Endodermal cell (in vitro differentiated cells): ENCODE measurements around the gene APELA. TPM values are rescaled to one million over a fixed set of nuclear protein-coding genes. Genes with fewer than 3 reads are reported as not detected.
"Not testable (repeated sequence)": the region's sequence is repeated elsewhere in the genome, so short reads cannot be mapped to it uniquely, and the experiment has no call there.

Source experiments
- DNase-seq: peaks from one replicate; pipeline ENCODE4 v3.0.0-alpha.2; 2017
- H3K27ac ChIP-seq: 2 replicates; pipeline ENCODE4 v1.5.1; 2013; ENCODE audit warnings: mild to moderate bottlenecking, low read depth, low read length, moderate library complexity
- H3K27me3 ChIP-seq: 2 replicates; pipeline ENCODE4 v1.6.1; 2013; ENCODE audit warnings: mild to moderate bottlenecking, low read length, moderate library complexity; ENCODE audit not compliant: insufficient read depth, control insufficient read depth, poor library complexity, severe bottlenecking
- H3K36me3 ChIP-seq: 2 replicates; pipeline ENCODE4 v1.7.0; 2013; ENCODE audit warnings: mild to moderate bottlenecking, low read length, moderate library complexity; ENCODE audit not compliant: control insufficient read depth, insufficient read depth
- H3K4me1 ChIP-seq: one replicate; pipeline ENCODE4 v1.7.0; 2013; ENCODE audit warnings: low read length; ENCODE audit not compliant: control insufficient read depth, insufficient read depth
- H3K4me3 ChIP-seq: 2 replicates; pipeline ENCODE4 v1.5.1; 2013; ENCODE audit warnings: mild to moderate bottlenecking, low read length, moderate library complexity
- H3K9ac ChIP-seq: 2 replicates; pipeline ENCODE4 v1.6.1; 2013; ENCODE audit warnings: mild to moderate bottlenecking, low read length, moderate library complexity; ENCODE audit not compliant: poor library complexity, severe bottlenecking; ENCODE audit errors: extremely low read depth
- H3K9me3 ChIP-seq: 2 replicates; pipeline ENCODE4 v1.6.1; 2013; ENCODE audit warnings: mild to moderate bottlenecking, low read length, moderate library complexity; ENCODE audit not compliant: control insufficient read depth
- H3K27ac Mint-ChIP-seq: 2 replicates; pipeline ENCODE4 v1.8.0; 2020; ENCODE audit warnings: mixed read lengths
- H3K27me3 Mint-ChIP-seq: 2 replicates; pipeline ENCODE4 v1.8.0; 2021; ENCODE audit warnings: mild to moderate bottlenecking, mixed read lengths; ENCODE audit not compliant: insufficient read depth
- H3K36me3 Mint-ChIP-seq: 2 replicates; pipeline ENCODE4 v1.8.0; 2020; ENCODE audit warnings: low read depth, mixed read lengths
- H3K4me1 Mint-ChIP-seq: 2 replicates; pipeline ENCODE4 v1.8.0; 2020; ENCODE audit warnings: mixed read lengths
- H3K4me3 Mint-ChIP-seq: 2 replicates; pipeline ENCODE4 v1.8.0; 2020; ENCODE audit warnings: mild to moderate bottlenecking, moderate library complexity, mixed read lengths
- H3K9me3 Mint-ChIP-seq: 2 replicates; pipeline ENCODE4 v1.8.0; 2020; ENCODE audit warnings: mild to moderate bottlenecking, mixed read lengths
- CTCF ChIP-seq: fragments of 200-600 bp; sonication (generic); conservative IDR thresholded peaks from 2 replicates; pipeline ENCODE4 v1.5.0; 2021; ENCODE audit warnings: antibody characterized with exemption, mild to moderate bottlenecking
- WGBS, 2 experiments: methylation state at CpG; one replicate each; pipeline versions ENCODE4 v1.1.5 to v1.1.7; 2013; ENCODE audit warnings: missing lambda C conversion rate in 2 of 2, mixed read lengths in 1 of 2; ENCODE audit not compliant: insufficient coverage in 1 of 2, insufficient read length in 1 of 2; 5-methylcytosine and 5-hydroxymethylcytosine counted together
- total RNA-seq, 2 donors: library from RNA; stranded (reverse); fragmentation: NEBNext Ultra II Directional in 1 of 2; extraction: Animal tissue kit (Norgen Biotek cat#: 25700) in 1 of 2; gene quantifications; 2 replicates in 1 of 2; 3 replicates in 1 of 2; pipeline ENCODE4 v1.2.1, GENCODE V29; 2021

Gene APELA
- total RNA-seq, 2 donors from 2014 or later, result 3.3 to 21.5 TPM

GRCh38 chr4:164924670-164925238 is 47.8 kb downstream of the APELA start:
- Histone ChIP-seq H3K27ac (no peak overlapping the region), H3K4me1 (no peaks in the 10 kb centered on the region), H3K9ac (no peak overlapping the region), H3K36me3 (no peaks in the 10 kb centered on the region), H3K27me3 (no peaks in the 10 kb centered on the region), H3K9me3 (no peaks in the 10 kb centered on the region), H3K4me3 (no peak overlapping the region)
- WGBS, 2 experiments, result 80 to 92% methylated on average over 1 to 3 of the region's 3 CpGs
- no peak for TF ChIP-seq CTCF
- no peaks in the 10 kb centered on the region for H3K9me3 Mint-ChIP-seq
- H3K4me1 Mint-ChIP-seq, result no peaks in the 10 kb centered on the region
- H3K27ac Mint-ChIP-seq, result no peak overlapping the region
- no peaks in the 10 kb centered on the region for H3K36me3 Mint-ChIP-seq
- DNase-seq, result no peak
- H3K4me3 Mint-ChIP-seq, result no peak overlapping the region
- H3K27me3 Mint-ChIP-seq, result no peaks in the 10 kb centered on the region

GRCh38 chr4:164926301-164926700 is 49.3 kb downstream of the APELA start:
- no peak for DNase-seq
- peaks cover 3% of the 10 kb centered on the region for H3K27me3 Mint-ChIP-seq
- no peak overlapping the region for H3K9ac ChIP-seq
- H3K27ac ChIP-seq, result no peak overlapping the region
- no peak overlapping the region for H3K4me3 ChIP-seq
- H3K4me1 ChIP-seq, result no peaks in the 10 kb centered on the region
- H3K36me3 Mint-ChIP-seq, result no peaks in the 10 kb centered on the region
- H3K9me3 ChIP-seq, result no peaks in the 10 kb centered on the region
- no peak overlapping the region for H3K27ac Mint-ChIP-seq
- TF ChIP-seq CTCF, result no peak
- WGBS, 2 experiments, result 90 to 100% methylated on average over 1 to 2 of the region's 2 CpGs
- H3K4me1 Mint-ChIP-seq, result peaks cover 3% of the 10 kb centered on the region
- H3K36me3 ChIP-seq, result no peaks in the 10 kb centered on the region
- H3K27me3 ChIP-seq, result no peaks in the 10 kb centered on the region
- no peaks in the 10 kb centered on the region for H3K9me3 Mint-ChIP-seq
- no peak overlapping the region for H3K4me3 Mint-ChIP-seq

GRCh38 chr4:164927101-164927500 is 50.1 kb downstream of the APELA start:
- not testable (repeated sequence) for H3K27ac Mint-ChIP-seq, H3K4me3 ChIP-seq

DNA sequence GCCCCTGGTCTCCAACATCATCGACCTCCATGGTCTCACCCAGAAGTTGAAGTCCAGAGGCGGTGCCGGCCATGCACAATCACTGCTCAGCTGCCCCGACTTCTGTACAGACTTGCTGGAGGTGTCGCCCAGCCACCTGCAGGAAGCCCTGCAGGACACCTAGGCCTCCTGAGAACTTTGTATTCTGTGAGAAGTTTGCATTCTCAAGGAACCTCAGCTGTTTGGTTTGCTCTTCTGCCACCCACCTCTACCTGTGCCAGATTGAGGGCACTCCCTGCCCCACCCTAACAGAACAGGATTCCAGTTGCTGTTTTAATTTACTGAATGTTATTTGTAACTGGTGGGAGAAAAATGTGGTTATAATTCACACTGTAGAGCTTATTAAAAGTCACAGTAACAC is 53.7 kb downstream of the APELA start:
- no peak overlapping the region for H3K27ac ChIP-seq
- no peak for TF ChIP-seq CTCF
- no peaks in the 10 kb centered on the region for H3K4me1 ChIP-seq
- Mint-ChIP-seq H3K4me3 (no peak overlapping the region), H3K36me3 (no peaks in the 10 kb centered on the region), H3K27me3 (peaks cover 3% of the 10 kb centered on the region), H3K27ac (no peak overlapping the region), H3K4me1 (peaks cover 10% of the 10 kb centered on the region), H3K9me3 (no peaks in the 10 kb centered on the region)
- H3K9me3 ChIP-seq, result no peaks in the 10 kb centered on the region
- no peak overlapping the region for H3K4me3 ChIP-seq
- no peaks in the 10 kb centered on the region for H3K27me3 ChIP-seq
- H3K9ac ChIP-seq, result no peak overlapping the region
- 96 to 99% methylated on average over 5 of the region's 5 CpGs for WGBS, 2 experiments
- no peak for DNase-seq
- H3K36me3 ChIP-seq, result no peaks in the 10 kb centered on the region

More at GRCh38 chr4:164927101-164927500, 50.1 kb downstream of the APELA start:
- WGBS, 2 experiments, result 89% methylated on average over 2 of the region's 2 CpGs; no CpG with 5 or more reads in 1 of the 2 experiments
- H3K27me3 Mint-ChIP-seq, H3K36me3 Mint-ChIP-seq, H3K4me3 Mint-ChIP-seq, H3K9ac ChIP-seq, H3K27me3 ChIP-seq, H3K36me3 ChIP-seq, H3K4me1 ChIP-seq, H3K4me1 Mint-ChIP-seq, DNase-seq, H3K9me3 Mint-ChIP-seq, H3K9me3 ChIP-seq, H3K27ac ChIP-seq: not testable (repeated sequence)
